HEK293 (cell line): ENCODE measurements around the gene TRPM8.

ENCODE experiments used
- BCL11B ChIP-seq: fragments of 450-650 bp; formaldehyde crosslinking; IDR thresholded peaks from 2 replicates; pipeline ENCODE4 v1.5.1; 2016; ENCODE audit warnings: low read depth, missing biosample characterization, missing genetic modification characterization
- KLF1 ChIP-seq: fragments of 450-650 bp; formaldehyde crosslinking; IDR thresholded peaks from 2 replicates; pipeline ENCODE4 v1.5.1; 2016; ENCODE audit warnings: missing biosample characterization, missing genetic modification characterization
- PRDM1 ChIP-seq: fragments of 450-650 bp; formaldehyde crosslinking; IDR thresholded peaks from 2 replicates; pipeline ENCODE4; 2016; ENCODE audit warnings: missing biosample characterization, missing genetic modification characterization
- SP2 ChIP-seq: fragments of 450-650 bp; formaldehyde crosslinking; IDR thresholded peaks from 2 replicates; pipeline ENCODE4 v1.5.1; 2016; ENCODE audit warnings: missing biosample characterization, missing genetic modification characterization
- SP3 ChIP-seq: fragments of 450-650 bp; formaldehyde crosslinking; IDR thresholded peaks from 2 replicates; pipeline ENCODE4 v1.5.1; 2016; ENCODE audit warnings: missing biosample characterization, missing genetic modification characterization
- TSHZ1 ChIP-seq: fragments of 450-650 bp; formaldehyde crosslinking; IDR thresholded peaks from 2 replicates; pipeline ENCODE4 v1.5.1; 2016; ENCODE audit warnings: missing biosample characterization, missing genetic modification characterization, borderline replicate concordance
- WT1 ChIP-seq: fragments of 450-650 bp; formaldehyde crosslinking; IDR thresholded peaks from 2 replicates; pipeline ENCODE4 v1.5.1; 2016; ENCODE audit warnings: missing biosample characterization, missing genetic modification characterization
- ZBTB1 ChIP-seq: fragments of 450-650 bp; formaldehyde crosslinking; IDR thresholded peaks from 2 replicates; pipeline ENCODE4 v1.5.1; 2016; ENCODE audit warnings: missing biosample characterization, missing genetic modification characterization
- ZBTB7A ChIP-seq: fragments of 450-650 bp; formaldehyde crosslinking; IDR thresholded peaks from 2 replicates; pipeline ENCODE4 v1.5.1; 2016; ENCODE audit warnings: low read depth, missing biosample characterization, missing genetic modification characterization
- ZEB2 ChIP-seq: fragments of 450-650 bp; formaldehyde crosslinking; IDR thresholded peaks from 2 replicates; pipeline ENCODE4 v1.5.1; 2016; ENCODE audit warnings: missing biosample characterization, missing genetic modification characterization
- ZNF112 ChIP-seq: fragments of 450-650 bp; formaldehyde crosslinking; IDR thresholded peaks from 2 replicates; pipeline ENCODE4 v1.5.0; 2017; ENCODE audit warnings: missing biosample characterization, missing genetic modification characterization
- ZNF121 ChIP-seq: fragments of 450-650 bp; formaldehyde crosslinking; IDR thresholded peaks from 2 replicates; pipeline ENCODE4 v1.5.1; 2016; ENCODE audit warnings: missing biosample characterization, missing genetic modification characterization
- ZNF140 ChIP-seq: fragments of 450-650 bp; formaldehyde crosslinking; IDR thresholded peaks from 2 replicates; pipeline ENCODE4 v1.5.1; 2016; ENCODE audit warnings: missing biosample characterization, missing genetic modification characterization
- ZNF146 ChIP-seq: fragments of 450-650 bp; formaldehyde crosslinking; IDR thresholded peaks from 2 replicates; pipeline ENCODE4 v1.5.1; 2016; ENCODE audit warnings: missing biosample characterization, missing genetic modification characterization
- ZNF157 ChIP-seq: fragments of 450-650 bp; formaldehyde crosslinking; IDR thresholded peaks from 2 replicates; pipeline ENCODE4 v1.5.1; 2016; ENCODE audit warnings: missing biosample characterization, missing genetic modification characterization
- ZNF169 ChIP-seq: fragments of 450-650 bp; formaldehyde crosslinking; IDR thresholded peaks from 2 replicates; pipeline ENCODE4 v1.5.1; 2016; ENCODE audit warnings: missing biosample characterization, missing genetic modification characterization
- ZNF239 ChIP-seq: fragments of 450-650 bp; formaldehyde crosslinking; IDR thresholded peaks from 2 replicates; pipeline ENCODE4 v1.5.1; 2016; ENCODE audit warnings: missing biosample characterization, missing genetic modification characterization
- ZNF24 ChIP-seq: fragments of 450-650 bp; formaldehyde crosslinking; IDR thresholded peaks from 2 replicates; pipeline ENCODE4 v1.5.1; 2016; ENCODE audit warnings: missing biosample characterization, missing genetic modification characterization
- ZNF248 ChIP-seq: fragments of 450-650 bp; formaldehyde crosslinking; IDR thresholded peaks from 2 replicates; pipeline ENCODE4 v1.5.1; 2017; ENCODE audit warnings: missing biosample characterization, missing genetic modification characterization
- ZNF266 ChIP-seq: fragments of 450-650 bp; formaldehyde crosslinking; IDR thresholded peaks from 2 replicates; pipeline ENCODE4 v1.5.1; 2016; ENCODE audit warnings: missing biosample characterization, missing genetic modification characterization, low read depth
- ZNF280C ChIP-seq: fragments of 450-650 bp; formaldehyde crosslinking; IDR thresholded peaks from 2 replicates; pipeline ENCODE4 v1.5.1; 2016; ENCODE audit warnings: missing biosample characterization, missing genetic modification characterization
- ZNF350 ChIP-seq: fragments of 450-650 bp; formaldehyde crosslinking; IDR thresholded peaks from 2 replicates; pipeline ENCODE4 v1.5.0; 2017; ENCODE audit warnings: missing biosample characterization, mild to moderate bottlenecking, missing genetic modification characterization
- ZNF48 ChIP-seq: fragments of 450-650 bp; formaldehyde crosslinking; IDR thresholded peaks from 2 replicates; pipeline ENCODE4 v1.5.1; 2016; ENCODE audit warnings: missing biosample characterization, missing genetic modification characterization
- ZNF549 ChIP-seq: fragments of 450-650 bp; IDR thresholded peaks from 2 replicates; pipeline ENCODE4 v1.5.1; 2018; ENCODE audit warnings: missing biosample characterization, missing genetic modification characterization, mild to moderate bottlenecking, inconsistent platforms, moderate library complexity
- ZNF560 ChIP-seq: fragments of 450-650 bp; formaldehyde crosslinking; IDR thresholded peaks from 2 replicates; pipeline ENCODE4 v1.5.1; 2017; ENCODE audit warnings: missing biosample characterization, missing genetic modification characterization, borderline replicate concordance
- ZNF596 ChIP-seq: fragments of 450-650 bp; IDR thresholded peaks from 2 replicates; pipeline ENCODE4 v1.5.0; 2018; ENCODE audit warnings: missing biosample characterization, mild to moderate bottlenecking, missing genetic modification characterization, moderate library complexity
- ZNF645 ChIP-seq: fragments of 450-650 bp; formaldehyde crosslinking; IDR thresholded peaks from 2 replicates; pipeline ENCODE4; 2016; ENCODE audit warnings: missing biosample characterization, missing genetic modification characterization
- ZNF76 ChIP-seq: fragments of 450-650 bp; formaldehyde crosslinking; IDR thresholded peaks from 2 replicates; pipeline ENCODE4; 2016; ENCODE audit warnings: low read depth, missing biosample characterization, missing genetic modification characterization, borderline replicate concordance
- ZNF785 ChIP-seq: fragments of 450-650 bp; formaldehyde crosslinking; IDR thresholded peaks from 2 replicates; pipeline ENCODE4 v1.5.1; 2016; ENCODE audit warnings: missing biosample characterization, missing genetic modification characterization
- ZNF843 ChIP-seq: fragments of 450-650 bp; formaldehyde crosslinking; IDR thresholded peaks from 2 replicates; pipeline ENCODE4 v1.5.1; 2016; ENCODE audit warnings: missing biosample characterization, missing genetic modification characterization
- TF ChIP-seq, protein P1 (sequence below): fragments of 450-650 bp; formaldehyde crosslinking; IDR thresholded peaks from 2 replicates; pipeline ENCODE4 v1.5.1; 2016; ENCODE audit warnings: missing biosample characterization, missing genetic modification characterization
- TF ChIP-seq, protein P2 (sequence below): fragments of 450-650 bp; formaldehyde crosslinking; IDR thresholded peaks from 2 replicates; pipeline ENCODE4 v1.5.1; 2017; ENCODE audit warnings: missing biosample characterization, missing genetic modification characterization

TRPM8 gene

DNA sequence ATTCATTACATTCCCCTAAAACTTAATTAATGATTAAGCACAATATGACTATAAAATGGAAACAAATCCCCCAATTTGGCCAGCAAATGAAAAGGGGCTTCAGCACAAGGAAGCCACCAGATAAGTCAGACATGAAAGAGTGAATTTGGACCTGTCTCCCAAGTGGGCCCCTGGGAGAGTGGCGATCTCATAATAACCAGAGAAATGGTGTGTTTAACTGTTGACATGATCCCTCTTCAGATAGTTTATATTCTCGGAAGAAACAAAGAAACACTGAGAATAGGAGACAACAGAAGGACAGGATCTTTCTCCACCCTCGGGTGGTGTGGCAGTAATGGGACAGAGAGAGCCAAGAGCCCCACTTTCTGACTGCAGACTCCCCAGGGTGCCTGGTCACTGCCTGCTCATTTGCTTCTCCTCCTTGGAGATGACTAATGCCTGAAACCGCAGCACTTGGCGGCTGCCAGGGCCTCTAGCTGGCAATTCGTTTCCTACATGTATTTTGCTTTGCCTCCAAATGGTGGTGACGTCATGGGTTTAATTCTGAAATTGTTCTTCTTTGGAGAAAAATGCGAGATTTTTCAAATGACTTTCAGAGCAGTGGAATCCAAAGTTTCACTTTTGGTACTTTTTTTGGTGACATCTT is 86.9 kb downstream of the TRPM8 start (continued):
- TF ChIP-seq, protein P1, sequence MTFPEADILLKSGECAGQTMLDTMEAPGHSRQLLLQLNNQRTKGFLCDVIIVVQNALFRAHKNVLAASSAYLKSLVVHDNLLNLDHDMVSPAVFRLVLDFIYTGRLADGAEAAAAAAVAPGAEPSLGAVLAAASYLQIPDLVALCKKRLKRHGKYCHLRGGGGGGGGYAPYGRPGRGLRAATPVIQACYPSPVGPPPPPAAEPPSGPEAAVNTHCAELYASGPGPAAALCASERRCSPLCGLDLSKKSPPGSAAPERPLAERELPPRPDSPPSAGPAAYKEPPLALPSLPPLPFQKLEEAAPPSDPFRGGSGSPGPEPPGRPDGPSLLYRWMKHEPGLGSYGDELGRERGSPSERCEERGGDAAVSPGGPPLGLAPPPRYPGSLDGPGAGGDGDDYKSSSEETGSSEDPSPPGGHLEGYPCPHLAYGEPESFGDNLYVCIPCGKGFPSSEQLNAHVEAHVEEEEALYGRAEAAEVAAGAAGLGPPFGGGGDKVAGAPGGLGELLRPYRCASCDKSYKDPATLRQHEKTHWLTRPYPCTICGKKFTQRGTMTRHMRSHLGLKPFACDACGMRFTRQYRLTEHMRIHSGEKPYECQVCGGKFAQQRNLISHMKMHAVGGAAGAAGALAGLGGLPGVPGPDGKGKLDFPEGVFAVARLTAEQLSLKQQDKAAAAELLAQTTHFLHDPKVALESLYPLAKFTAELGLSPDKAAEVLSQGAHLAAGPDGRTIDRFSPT (tag by site-specific recombination), result peak; percentile 52; the same call in 1 of the 2 replicates
- no peak for TF ChIP-seq ZNF239 (tag by site-specific recombination)
- TF ChIP-seq ZNF843 (tag by site-specific recombination), result 0 out of 2 replicates have a peak, but pooled peaks have one; percentile 13
- TF ChIP-seq ZNF146 (tag by site-specific recombination), result no peak
- no peak for TF ChIP-seq SP2 (tag by site-specific recombination)
- TF ChIP-seq ZBTB7A, result no peak
- TF ChIP-seq KLF1 (tag by site-specific recombination), result no peak
- peak; percentile 60; the same call in 1 of the 2 replicates for TF ChIP-seq PRDM1 (tag by site-specific recombination)
- no peak for TF ChIP-seq ZNF280C
- TF ChIP-seq ZNF169, result no peak
- no peak for TF ChIP-seq ZNF560 (tag by site-specific recombination)
- TF ChIP-seq BCL11B, result no peak
- 0 out of 2 replicates have a peak, but pooled peaks have one; percentile 17 for TF ChIP-seq ZNF596
- TF ChIP-seq ZNF266, result no peak
- no peak for TF ChIP-seq ZNF76 (tag by site-specific recombination)
- TF ChIP-seq TSHZ1 (tag by site-specific recombination), result no peak
- TF ChIP-seq ZNF350, result no peak
- TF ChIP-seq ZNF24, result no peak
- no peak for TF ChIP-seq WT1 (tag by site-specific recombination)
- TF ChIP-seq ZNF48 (tag by site-specific recombination), result no peak
- TF ChIP-seq ZEB2 (tag by site-specific recombination), result no peak
- no peak for TF ChIP-seq ZNF645 (tag by site-specific recombination)
- TF ChIP-seq ZNF121 (tag by site-specific recombination), result no peak
- no peak for TF ChIP-seq ZNF157
- no peak for TF ChIP-seq ZNF248 (tag by site-specific recombination)
- TF ChIP-seq ZNF785 (tag by site-specific recombination), result no peak
- TF ChIP-seq ZNF549, result no peak
- TF ChIP-seq, protein P2, sequence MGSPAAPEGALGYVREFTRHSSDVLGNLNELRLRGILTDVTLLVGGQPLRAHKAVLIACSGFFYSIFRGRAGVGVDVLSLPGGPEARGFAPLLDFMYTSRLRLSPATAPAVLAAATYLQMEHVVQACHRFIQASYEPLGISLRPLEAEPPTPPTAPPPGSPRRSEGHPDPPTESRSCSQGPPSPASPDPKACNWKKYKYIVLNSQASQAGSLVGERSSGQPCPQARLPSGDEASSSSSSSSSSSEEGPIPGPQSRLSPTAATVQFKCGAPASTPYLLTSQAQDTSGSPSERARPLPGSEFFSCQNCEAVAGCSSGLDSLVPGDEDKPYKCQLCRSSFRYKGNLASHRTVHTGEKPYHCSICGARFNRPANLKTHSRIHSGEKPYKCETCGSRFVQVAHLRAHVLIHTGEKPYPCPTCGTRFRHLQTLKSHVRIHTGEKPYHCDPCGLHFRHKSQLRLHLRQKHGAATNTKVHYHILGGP (tag by site-specific recombination), result no peak
- TF ChIP-seq ZBTB1 (tag by site-specific recombination), result no peak
- no peak for TF ChIP-seq ZNF112 (tag by site-specific recombination)
- TF ChIP-seq ZNF140 (tag by site-specific recombination), result no peak
- no peak for TF ChIP-seq SP3
